ENCODE results near the gene SMTNL2.

DNA sequence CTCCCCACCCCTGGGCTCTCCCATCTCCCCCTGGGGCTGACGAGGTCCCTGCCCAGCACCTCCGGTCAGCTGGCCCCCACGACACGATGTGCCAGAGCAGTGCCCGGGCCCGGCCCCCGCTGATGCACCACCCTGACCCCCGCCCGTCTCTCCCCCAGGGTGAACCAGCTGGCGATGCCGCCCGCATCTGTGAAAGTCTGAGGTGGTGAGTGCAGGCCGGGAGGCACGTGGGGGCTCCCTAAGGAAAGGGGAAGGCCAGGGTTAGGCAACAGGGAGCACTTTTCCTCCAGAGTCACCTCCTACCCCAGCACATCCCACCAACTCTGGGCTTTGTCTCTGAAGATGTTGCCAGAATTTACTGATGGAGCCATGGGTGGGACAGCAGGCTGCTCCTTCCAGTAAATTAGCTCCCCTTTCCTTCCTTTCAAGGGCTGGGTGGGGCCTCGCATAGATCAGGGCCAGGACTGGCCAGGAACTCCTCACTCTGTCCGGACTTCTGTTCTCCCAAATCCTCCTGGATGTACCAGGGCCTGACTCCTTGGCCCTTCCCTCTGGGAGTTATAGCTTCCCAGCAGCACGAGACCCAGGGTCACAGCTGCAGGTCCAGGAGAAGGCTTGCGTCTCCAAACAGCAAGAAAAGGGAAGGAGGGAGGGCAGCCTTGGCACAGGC is 47.5 kb upstream of the SMTNL2 start:
- TF ChIP-seq, protein P1, sequence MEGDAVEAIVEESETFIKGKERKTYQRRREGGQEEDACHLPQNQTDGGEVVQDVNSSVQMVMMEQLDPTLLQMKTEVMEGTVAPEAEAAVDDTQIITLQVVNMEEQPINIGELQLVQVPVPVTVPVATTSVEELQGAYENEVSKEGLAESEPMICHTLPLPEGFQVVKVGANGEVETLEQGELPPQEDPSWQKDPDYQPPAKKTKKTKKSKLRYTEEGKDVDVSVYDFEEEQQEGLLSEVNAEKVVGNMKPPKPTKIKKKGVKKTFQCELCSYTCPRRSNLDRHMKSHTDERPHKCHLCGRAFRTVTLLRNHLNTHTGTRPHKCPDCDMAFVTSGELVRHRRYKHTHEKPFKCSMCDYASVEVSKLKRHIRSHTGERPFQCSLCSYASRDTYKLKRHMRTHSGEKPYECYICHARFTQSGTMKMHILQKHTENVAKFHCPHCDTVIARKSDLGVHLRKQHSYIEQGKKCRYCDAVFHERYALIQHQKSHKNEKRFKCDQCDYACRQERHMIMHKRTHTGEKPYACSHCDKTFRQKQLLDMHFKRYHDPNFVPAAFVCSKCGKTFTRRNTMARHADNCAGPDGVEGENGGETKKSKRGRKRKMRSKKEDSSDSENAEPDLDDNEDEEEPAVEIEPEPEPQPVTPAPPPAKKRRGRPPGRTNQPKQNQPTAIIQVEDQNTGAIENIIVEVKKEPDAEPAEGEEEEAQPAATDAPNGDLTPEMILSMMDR (conservative IDR thresholded peaks at IDR 0.05; ENCODE audit: low read depth, low read length), result no peak
- TF ChIP-seq RFX5 (IDR thresholded peaks at IDR 0.05; ENCODE audit: low read depth, low read length) (no peak), POLR2A (IDR thresholded peaks at IDR 0.05; ENCODE audit: low read depth, low read length) (no peak), FOS (IDR thresholded peaks at IDR 0.05; ENCODE audit: low read depth, low read length) (no peak), BHLHE40 (IDR thresholded peaks at IDR 0.05; ENCODE audit: low read depth, low read length) (no peak)

All from IMR-90 (cell line).